Parathyroid adenoma (tissue), 2 donors: ENCODE measurements around the gene FTSJ1.

Experiments
- H2AFZ ChIP-seq: fragments of 300-600 bp; sonication (generic); one replicate; pipeline ENCODE4 v1.7.0; 2017; ENCODE audit warnings: antibody characterized with exemption, mild to moderate bottlenecking
- H3K27ac ChIP-seq: fragments of 300-600 bp; sonication (generic); one replicate; pipeline ENCODE4 v1.7.0; 2017
- H3K27me3 ChIP-seq: fragments of 300-600 bp; sonication (generic); one replicate; pipeline ENCODE4 v1.7.0; 2017; ENCODE audit warnings: low read length; ENCODE audit not compliant: control insufficient read depth, insufficient read depth
- H3K36me3 ChIP-seq: fragments of 300-600 bp; sonication (generic); one replicate; pipeline ENCODE4 v1.7.0; 2017; ENCODE audit warnings: low read length; ENCODE audit not compliant: control insufficient read depth, insufficient read depth
- H3K4me1 ChIP-seq: fragments of 300-600 bp; sonication (generic); one replicate; pipeline ENCODE4 v1.7.0; 2017; ENCODE audit warnings: control low read depth
- H3K4me2 ChIP-seq: fragments of 300-600 bp; sonication (generic); one replicate; pipeline ENCODE4 v1.7.0; 2017; ENCODE audit warnings: low read length
- H3K4me3 ChIP-seq: fragments of 300-600 bp; sonication (generic); one replicate; pipeline ENCODE4 v1.7.0; 2017; ENCODE audit warnings: low read depth, low read length
- H3K79me2 ChIP-seq: fragments of 300-600 bp; sonication (generic); one replicate; pipeline ENCODE4 v1.7.0; 2017; ENCODE audit warnings: control low read depth
- H3K9ac ChIP-seq: fragments of 300-600 bp; sonication (generic); one replicate; pipeline ENCODE4 v1.7.0; 2017; ENCODE audit warnings: mild to moderate bottlenecking
- H3K9me3 ChIP-seq: fragments of 300-600 bp; sonication (generic); one replicate; pipeline ENCODE4 v1.7.0; 2017; ENCODE audit warnings: low read length; ENCODE audit not compliant: control insufficient read depth
- CTCF ChIP-seq: fragments of 300-600 bp; sonication (generic); IDR thresholded peaks from one replicate; pipeline ENCODE4 v1.7.0; 2017; ENCODE audit warnings: antibody characterized with exemption, mild to moderate bottlenecking
- donor health status: primary hyperparathyroidism.

FTSJ1 gene

DNA sequence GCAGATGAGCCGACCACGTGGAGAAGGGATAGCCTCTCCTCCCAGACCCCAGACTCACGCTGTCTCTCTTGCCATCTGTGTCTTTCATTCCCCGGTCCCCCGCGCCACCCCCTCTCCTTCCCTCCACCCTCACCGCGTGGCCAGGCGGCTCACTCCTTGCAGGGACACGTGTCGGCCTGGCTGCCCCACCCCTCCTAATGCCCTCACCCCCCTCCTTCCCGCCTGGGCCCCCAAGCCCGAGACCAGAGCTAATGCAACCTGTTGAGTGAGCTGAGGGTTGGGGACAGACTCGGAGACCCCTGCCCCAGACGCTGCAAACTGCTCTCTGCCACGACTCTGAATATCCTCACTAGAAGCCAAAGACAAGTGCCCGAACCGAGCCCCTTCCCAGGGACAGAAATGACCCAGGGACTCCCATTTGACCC lies 7.7 kb upstream of the FTSJ1 start:
- Histone ChIP-seq H3K79me2 (no peaks in the 10 kb centered on the region), H3K36me3 (no peaks in the 10 kb centered on the region), H3K9ac (no peak overlapping the region), H3K27me3 (no peaks in the 10 kb centered on the region), H2AFZ (no peak overlapping the region), H3K4me1 (no peaks in the 10 kb centered on the region), H3K4me2 (no peak overlapping the region), H3K4me3 (no peak overlapping the region), H3K9me3 (no peaks in the 10 kb centered on the region), H3K27ac (no peak overlapping the region)
- no peak for TF ChIP-seq CTCF

- H3K27ac ChIP-seq = no peak overlapping the region
- H3K4me3 ChIP-seq = no peak overlapping the region
- no peaks in the 10 kb centered on the region for H3K79me2 ChIP-seq
- no peaks in the 10 kb centered on the region for H3K36me3 ChIP-seq
- H3K9ac ChIP-seq = no peak overlapping the region
- no peak for TF ChIP-seq CTCF
- no peaks in the 10 kb centered on the region for H3K9me3 ChIP-seq
- no peak overlapping the region for H3K4me2 ChIP-seq
- H3K27me3 ChIP-seq = no peaks in the 10 kb centered on the region
- no peaks in the 10 kb centered on the region for H3K4me1 ChIP-seq
- no peak overlapping the region for H2AFZ ChIP-seq
These were observed 7.0 kb upstream of the FTSJ1 start for GRCh38 chrX:48468693-48469691.

DNA sequence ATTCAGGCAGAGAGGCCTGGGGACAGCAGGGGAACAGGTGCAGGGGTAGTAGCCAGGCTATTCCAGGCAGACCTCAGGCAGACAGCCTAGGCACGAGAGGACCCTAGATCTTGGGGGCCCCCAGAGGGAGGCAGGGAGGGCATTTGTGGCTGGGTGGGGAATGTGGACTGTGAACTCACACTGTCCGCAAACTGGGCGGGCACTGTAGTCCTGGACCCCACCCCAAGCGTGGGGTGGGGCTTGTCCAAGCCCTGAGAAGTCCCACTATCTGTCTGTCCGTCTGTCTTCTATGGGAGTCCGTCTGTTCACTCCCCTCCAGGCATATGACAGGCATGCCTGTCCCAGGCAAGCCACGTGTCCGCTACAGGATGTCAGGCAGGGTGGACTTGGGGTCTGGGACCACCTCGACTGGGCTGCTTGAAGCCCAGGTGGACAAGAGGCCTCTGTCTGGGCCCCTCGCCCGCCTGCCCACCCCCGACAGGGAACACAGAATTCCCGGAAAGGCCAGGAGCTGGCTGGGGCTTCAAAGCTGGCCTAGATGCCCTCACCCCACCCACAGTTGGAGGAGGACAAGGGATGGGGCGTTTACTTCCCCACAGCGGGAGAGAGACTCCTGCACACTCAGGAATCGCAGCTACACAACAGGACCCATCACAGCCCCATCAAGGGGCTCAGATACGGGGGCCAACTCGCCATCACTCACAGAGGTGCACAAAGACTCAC lies 5.7 kb upstream of the FTSJ1 start, which contains the start of gene SLC38A5:
TSS of gene SLC38A5 (minus strand) at position 151 of the 723 bp plus-strand sequence. CDS start 2,336 bp downstream, outside the sequence.
- no peak within 1 kb of the TSS for H3K4me2 ChIP-seq
- no peaks in the 10 kb centered on the region for H3K79me2 ChIP-seq
- no peak for TF ChIP-seq CTCF
- H3K27me3 ChIP-seq = no peaks in the 10 kb centered on the region
- H3K4me3 ChIP-seq = no peak within 1 kb of the TSS
- no peaks in the 10 kb centered on the region for H3K36me3 ChIP-seq
- H2AFZ ChIP-seq = no peak within 1 kb of the TSS
- H3K27ac ChIP-seq = no peak within 1 kb of the TSS
- no peaks in the 10 kb centered on the region for H3K4me1 ChIP-seq
- H3K9ac ChIP-seq = no peak within 1 kb of the TSS
- no peaks in the 10 kb centered on the region for H3K9me3 ChIP-seq

DNA sequence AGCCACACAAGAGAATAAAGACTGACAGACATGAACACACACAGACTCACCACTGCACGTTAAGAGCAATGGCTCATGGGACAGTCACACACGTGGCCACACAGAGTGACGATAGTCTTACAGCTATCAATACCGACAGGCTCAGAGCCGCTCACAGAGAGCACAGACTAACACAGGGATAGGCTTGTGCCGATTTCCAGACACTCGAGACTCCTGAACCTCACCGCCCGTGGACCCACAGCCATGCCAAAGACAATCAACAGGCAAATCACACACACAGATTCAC lies 5.2 kb upstream of the FTSJ1 start:
- Histone ChIP-seq H3K27me3 (no peaks in the 10 kb centered on the region), H3K4me3 (no peak overlapping the region), H3K4me2 (no peak overlapping the region), H3K36me3 (no peaks in the 10 kb centered on the region), H3K79me2 (no peaks in the 10 kb centered on the region), H3K4me1 (no peaks in the 10 kb centered on the region), H3K9ac (no peak overlapping the region), H3K9me3 (no peaks in the 10 kb centered on the region), H2AFZ (no peak overlapping the region), H3K27ac (no peak overlapping the region)
- no peak for TF ChIP-seq CTCF
